Calu3 (cell line): ENCODE results near the gene LDLRAD4. TPM values are rescaled to one million over a fixed set of nuclear protein-coding genes. Genes with fewer than 3 reads are reported as not detected.

Experiments used
- BruUV-seq: library from RNA; stranded (reverse); fragments of 400-500 nt; replicated peaks from 2 replicates; lab custom pipeline; 2021; lab: Mats Ljungman, UMichigan
- CTCF ChIA-PET: fragments of 300-600 bp; sonication (Branson Sonifier 250); formaldehyde crosslinking; loops from one replicate; lab custom pipeline; 2022; ENCODE audit warnings: antibody characterized with exemption; lab: Charles Lee
- DNase-seq: peaks from one replicate; pipeline ENCODE4 v3.0.0; 2022
- H3K27ac Mint-ChIP-seq: one replicate; pipeline ENCODE4 v1.8.0; 2022; ENCODE audit warnings: mixed read lengths; ENCODE audit not compliant: unreplicated experiment
- H3K27me3 Mint-ChIP-seq: one replicate; pipeline ENCODE4 v1.8.0; 2022; ENCODE audit warnings: mixed read lengths; ENCODE audit not compliant: unreplicated experiment
- H3K36me3 Mint-ChIP-seq: one replicate; pipeline ENCODE4 v1.8.0; 2022; ENCODE audit warnings: mild to moderate bottlenecking, moderate library complexity, mixed read lengths; ENCODE audit not compliant: insufficient read depth, unreplicated experiment
- H3K4me1 Mint-ChIP-seq: one replicate; pipeline ENCODE4 v1.8.0; 2022; ENCODE audit warnings: mild to moderate bottlenecking, low read depth, mixed read lengths; ENCODE audit not compliant: unreplicated experiment
- H3K4me3 Mint-ChIP-seq: one replicate; pipeline ENCODE4 v1.8.0; 2022; ENCODE audit warnings: mild to moderate bottlenecking, low read depth, moderate library complexity, mixed read lengths; ENCODE audit not compliant: unreplicated experiment
- H3K9me3 Mint-ChIP-seq: one replicate; pipeline ENCODE4 v1.8.0; 2022; ENCODE audit warnings: low read depth, mixed read lengths; ENCODE audit not compliant: unreplicated experiment
- intact Hi-C: fragments of 100-400 bp; cut with micrococcal nuclease; formaldehyde crosslinking; loops from one replicate; pipeline ENCODE4 v1.10.0; 2022; ENCODE audit not compliant: unreplicated experiment
- total RNA-seq: library from RNA; stranded (reverse); gene quantifications from 2 replicates; pipeline ENCODE4 v1.2.3, GENCODE V29; 2022
- TF ChIP-seq, protein P1 (sequence below): fragments of 200-600 bp; IDR thresholded peaks from one replicate; pipeline ENCODE4 v1.8.0; 2022; ENCODE audit warnings: antibody characterized with exemption; ENCODE audit not compliant: unreplicated experiment

LDLRAD4 gene
- total RNA-seq, 1 experiment from 2014 or later, result 0.50 TPM

DNA sequence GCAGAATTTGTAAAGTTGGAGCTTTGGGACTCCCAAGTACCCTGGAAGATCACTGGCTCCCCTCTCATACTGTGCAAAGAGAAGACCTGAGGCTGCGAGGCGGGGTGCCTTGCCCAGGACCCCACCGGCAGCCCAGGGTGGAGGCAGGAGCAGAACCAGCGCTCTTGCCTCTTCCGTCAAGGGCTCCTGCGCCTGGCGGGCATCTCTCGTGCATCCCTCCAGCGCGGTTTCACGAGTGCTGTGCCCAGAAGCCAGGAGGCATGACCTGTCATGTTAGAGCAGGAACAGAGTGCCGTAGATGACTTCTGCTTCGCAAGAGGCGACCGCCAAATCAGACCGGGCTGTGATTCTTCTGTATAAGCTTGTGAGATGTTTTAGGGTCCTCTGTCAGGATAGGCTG, 77.3 kb downstream of the LDLRAD4 start:
- DNase-seq, result no peak
- CTCF ChIA-PET, result interaction anchor here (0.6 kb wide), 1 partner anchor 365 kb away, joined by 3 read pairs; no protein-coding TSS in a partner anchor
- Mint-ChIP-seq H3K9me3 (no peaks in the 10 kb centered on the region), H3K4me1 (no peaks in the 10 kb centered on the region), H3K27me3 (peaks cover 81% of the 10 kb centered on the region), H3K36me3 (no peaks in the 10 kb centered on the region), H3K4me3 (no peak overlapping the region), H3K27ac (no peak overlapping the region)
- BruUV-seq, result no TSS peak
- intact Hi-C loops, result loop anchor here (2.0 kb wide), 1 partner anchor 47 kb away; no protein-coding TSS in a partner anchor
- TF ChIP-seq, protein P1, sequence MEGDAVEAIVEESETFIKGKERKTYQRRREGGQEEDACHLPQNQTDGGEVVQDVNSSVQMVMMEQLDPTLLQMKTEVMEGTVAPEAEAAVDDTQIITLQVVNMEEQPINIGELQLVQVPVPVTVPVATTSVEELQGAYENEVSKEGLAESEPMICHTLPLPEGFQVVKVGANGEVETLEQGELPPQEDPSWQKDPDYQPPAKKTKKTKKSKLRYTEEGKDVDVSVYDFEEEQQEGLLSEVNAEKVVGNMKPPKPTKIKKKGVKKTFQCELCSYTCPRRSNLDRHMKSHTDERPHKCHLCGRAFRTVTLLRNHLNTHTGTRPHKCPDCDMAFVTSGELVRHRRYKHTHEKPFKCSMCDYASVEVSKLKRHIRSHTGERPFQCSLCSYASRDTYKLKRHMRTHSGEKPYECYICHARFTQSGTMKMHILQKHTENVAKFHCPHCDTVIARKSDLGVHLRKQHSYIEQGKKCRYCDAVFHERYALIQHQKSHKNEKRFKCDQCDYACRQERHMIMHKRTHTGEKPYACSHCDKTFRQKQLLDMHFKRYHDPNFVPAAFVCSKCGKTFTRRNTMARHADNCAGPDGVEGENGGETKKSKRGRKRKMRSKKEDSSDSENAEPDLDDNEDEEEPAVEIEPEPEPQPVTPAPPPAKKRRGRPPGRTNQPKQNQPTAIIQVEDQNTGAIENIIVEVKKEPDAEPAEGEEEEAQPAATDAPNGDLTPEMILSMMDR, result no peak

DNA sequence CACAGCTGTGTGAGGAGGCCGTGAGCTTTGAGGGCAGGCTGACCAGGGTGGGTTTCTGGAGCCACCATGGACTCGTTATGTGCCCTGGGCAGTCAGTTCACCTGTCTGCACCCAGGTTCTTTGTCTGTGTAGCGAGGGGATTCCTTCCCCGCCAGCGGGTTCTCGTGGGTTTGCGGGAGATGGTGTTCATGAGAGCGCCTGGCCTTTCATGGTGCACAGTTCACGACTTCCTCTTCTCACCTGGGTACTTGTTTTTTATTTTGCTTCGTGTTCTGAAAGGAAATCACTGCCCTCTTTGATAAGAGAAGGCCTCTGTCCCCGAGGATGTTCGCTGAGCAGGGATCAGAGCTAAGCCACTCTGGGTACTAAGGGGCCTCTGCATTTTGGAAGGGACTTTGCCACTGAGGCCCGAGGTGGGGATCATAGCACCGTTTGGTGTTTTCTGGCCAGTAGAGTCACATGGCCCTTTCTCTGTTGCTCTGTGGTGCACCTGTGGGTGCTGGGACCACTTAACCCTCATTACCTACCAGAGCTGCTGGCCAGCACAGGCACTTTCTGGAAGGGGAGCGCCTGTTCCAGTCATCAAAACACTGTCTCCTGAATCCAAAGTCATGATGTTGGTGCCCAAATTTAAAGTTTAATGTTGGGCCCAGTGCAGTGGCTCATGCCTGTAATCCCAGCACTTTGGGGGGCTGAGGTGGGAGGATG, 78.5 kb downstream of the LDLRAD4 start:
- TF ChIP-seq, protein P1, result no peak
- Mint-ChIP-seq H3K4me1 (no peaks in the 10 kb centered on the region), H3K4me3 (no peak overlapping the region), H3K27ac (no peak overlapping the region), H3K36me3 (no peaks in the 10 kb centered on the region), H3K27me3 (peaks cover 82% of the 10 kb centered on the region), H3K9me3 (no peaks in the 10 kb centered on the region)
- CTCF ChIA-PET, result no interaction called here
- no peak for DNase-seq
- intact Hi-C loops, result no loop called here
- no TSS peak for BruUV-seq

DNA sequence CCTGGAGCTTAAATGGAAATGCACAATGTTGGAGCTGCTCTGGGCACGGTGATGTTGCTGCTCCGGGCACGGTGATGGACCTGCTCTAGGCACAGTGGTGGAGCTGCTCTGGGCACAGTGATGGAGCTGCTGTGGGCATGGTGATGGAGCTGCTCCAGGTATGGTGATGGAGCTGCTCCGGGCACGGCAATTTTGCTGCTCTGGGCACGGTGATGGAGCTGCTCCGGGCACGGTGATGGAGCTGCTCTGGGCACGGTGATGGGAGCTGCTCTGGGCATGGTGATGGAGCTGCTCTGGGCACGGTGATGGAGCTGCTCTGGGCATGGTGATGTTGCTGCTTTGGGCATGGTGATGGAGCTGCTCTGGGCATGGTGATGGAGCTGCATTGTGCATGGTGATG, 79.7 kb downstream of the LDLRAD4 start:
- H3K27ac Mint-ChIP-seq, result no peak overlapping the region
- CTCF ChIA-PET, result no interaction called here
- no peak for DNase-seq
- BruUV-seq, result no TSS peak
- no peaks in the 10 kb centered on the region for H3K4me1 Mint-ChIP-seq
- intact Hi-C loops, result no loop called here
- peaks cover 82% of the 10 kb centered on the region for H3K27me3 Mint-ChIP-seq
- TF ChIP-seq, protein P1, result no peak
- no peak overlapping the region for H3K4me3 Mint-ChIP-seq
- H3K9me3 Mint-ChIP-seq, result no peaks in the 10 kb centered on the region
- no peaks in the 10 kb centered on the region for H3K36me3 Mint-ChIP-seq

DNA sequence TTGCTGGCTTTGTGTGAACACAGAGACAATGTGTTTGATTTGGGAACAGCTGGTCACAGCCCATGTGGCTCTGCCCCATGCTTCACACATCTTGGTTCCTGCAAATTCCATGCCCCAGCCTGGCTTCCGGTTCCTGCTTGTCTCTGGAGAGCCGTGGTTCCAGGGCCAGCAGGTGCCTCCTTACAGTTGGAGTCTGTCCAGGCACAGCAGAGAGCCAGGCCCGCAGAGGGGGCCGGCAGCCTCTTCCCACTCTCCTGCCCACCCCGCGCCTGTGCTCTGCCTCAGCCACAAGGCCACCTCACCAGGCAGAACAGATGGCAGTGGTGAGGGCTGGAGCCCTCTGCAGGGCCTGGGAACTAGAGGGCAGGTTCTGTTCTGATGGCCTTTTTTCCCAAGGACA, 81.5 kb downstream of the LDLRAD4 start:
- H3K27me3 Mint-ChIP-seq, result peaks cover 80% of the 10 kb centered on the region
- no peak overlapping the region for H3K4me3 Mint-ChIP-seq
- H3K36me3 Mint-ChIP-seq, result no peaks in the 10 kb centered on the region
- intact Hi-C loops, result no loop called here
- no peaks in the 10 kb centered on the region for H3K4me1 Mint-ChIP-seq
- H3K9me3 Mint-ChIP-seq, result no peaks in the 10 kb centered on the region
- BruUV-seq, result no TSS peak
- no peak overlapping the region for H3K27ac Mint-ChIP-seq
- TF ChIP-seq, protein P1, result no peak
- CTCF ChIA-PET, result no interaction called here
- DNase-seq, result no peak
